ENCODE measurements around the gene PLCD1.
"Not testable (repeated sequence)": the region's sequence is repeated elsewhere in the genome, so short reads cannot be mapped to it uniquely, and the experiment has no call there.

Gene PLCD1

GRCh38 chr3:37992271-37993066, 37.0 kb downstream of the PLCD1 start:
- H3K27ac ChIP-seq, result no peak overlapping the region
- TF ChIP-seq ZFX (IDR thresholded peaks at IDR 0.05; ENCODE audit: borderline replicate concordance), result no peak
- TF ChIP-seq, protein P1, sequence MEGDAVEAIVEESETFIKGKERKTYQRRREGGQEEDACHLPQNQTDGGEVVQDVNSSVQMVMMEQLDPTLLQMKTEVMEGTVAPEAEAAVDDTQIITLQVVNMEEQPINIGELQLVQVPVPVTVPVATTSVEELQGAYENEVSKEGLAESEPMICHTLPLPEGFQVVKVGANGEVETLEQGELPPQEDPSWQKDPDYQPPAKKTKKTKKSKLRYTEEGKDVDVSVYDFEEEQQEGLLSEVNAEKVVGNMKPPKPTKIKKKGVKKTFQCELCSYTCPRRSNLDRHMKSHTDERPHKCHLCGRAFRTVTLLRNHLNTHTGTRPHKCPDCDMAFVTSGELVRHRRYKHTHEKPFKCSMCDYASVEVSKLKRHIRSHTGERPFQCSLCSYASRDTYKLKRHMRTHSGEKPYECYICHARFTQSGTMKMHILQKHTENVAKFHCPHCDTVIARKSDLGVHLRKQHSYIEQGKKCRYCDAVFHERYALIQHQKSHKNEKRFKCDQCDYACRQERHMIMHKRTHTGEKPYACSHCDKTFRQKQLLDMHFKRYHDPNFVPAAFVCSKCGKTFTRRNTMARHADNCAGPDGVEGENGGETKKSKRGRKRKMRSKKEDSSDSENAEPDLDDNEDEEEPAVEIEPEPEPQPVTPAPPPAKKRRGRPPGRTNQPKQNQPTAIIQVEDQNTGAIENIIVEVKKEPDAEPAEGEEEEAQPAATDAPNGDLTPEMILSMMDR (IDR thresholded peaks at IDR 0.05), result no peak

- no peak for TF ChIP-seq ZFX (IDR thresholded peaks at IDR 0.05; ENCODE audit: borderline replicate concordance)
- TF ChIP-seq, protein P1 (IDR thresholded peaks at IDR 0.05), result no peak
- no peak overlapping the region for H3K27ac ChIP-seq
Observed at GRCh38 chr3:37991823-37992222, 37.6 kb downstream of the PLCD1 start.

GRCh38 chr3:37991109-37991508, 38.3 kb downstream of the PLCD1 start:
- no peak overlapping the region for H3K27ac ChIP-seq
- TF ChIP-seq ZFX (IDR thresholded peaks at IDR 0.05; ENCODE audit: borderline replicate concordance), result no peak
- TF ChIP-seq, protein P1 (IDR thresholded peaks at IDR 0.05), result no peak

GRCh38 chr3:37990527-37990926, 38.9 kb downstream of the PLCD1 start, which contains the start of gene VILL:
TSS of gene VILL (plus strand) at chr3:37990786. CDS start at chr3:37993673, 2,887 bp downstream.
- no peak within 1 kb of the TSS for H3K27ac ChIP-seq
- no peak for TF ChIP-seq ZFX (IDR thresholded peaks at IDR 0.05; ENCODE audit: borderline replicate concordance)
- TF ChIP-seq, protein P1 (IDR thresholded peaks at IDR 0.05), result no peak

- no peak overlapping the region for H3K27ac ChIP-seq
Observed at GRCh38 chr3:37989821-37990480, 39.5 kb downstream of the PLCD1 start.

DNA sequence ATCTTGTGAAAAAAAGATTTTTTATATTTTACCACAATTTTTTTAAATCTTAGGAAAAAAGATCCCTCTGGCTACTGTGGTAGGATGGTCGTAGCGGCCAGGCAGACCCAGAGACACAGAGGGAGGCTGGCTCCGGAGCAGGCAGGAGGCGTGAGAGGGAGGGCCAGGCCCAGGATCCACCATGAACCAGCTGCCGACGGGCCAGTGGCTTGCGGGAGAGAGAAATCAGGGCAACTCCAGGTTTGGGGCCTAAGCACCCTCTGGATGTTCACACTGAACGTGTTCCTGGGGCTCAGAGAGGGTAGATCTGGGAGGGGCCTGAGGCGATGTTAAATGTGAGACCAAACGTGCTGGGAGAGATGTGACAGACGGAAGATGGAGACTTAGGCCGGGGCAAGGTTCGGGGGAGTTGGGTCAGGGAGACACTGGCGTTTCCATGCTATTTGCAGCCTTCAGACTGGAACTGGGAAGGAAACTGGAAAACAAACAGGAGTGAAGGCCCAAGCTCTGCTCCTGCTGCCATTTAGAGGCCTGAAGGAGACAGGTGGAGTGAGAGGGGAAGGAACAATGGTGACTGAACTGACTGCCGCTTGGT, 40.4 kb downstream of the PLCD1 start:
- TF ChIP-seq ZFX (IDR thresholded peaks at IDR 0.05; ENCODE audit: borderline replicate concordance), result no peak
- TF ChIP-seq, protein P1 (IDR thresholded peaks at IDR 0.05), result no peak
- H3K27ac ChIP-seq, result no peak overlapping the region

More at GRCh38 chr3:37989821-37990480, 39.5 kb downstream of the PLCD1 start:
- TF ChIP-seq ZFX (IDR thresholded peaks at IDR 0.05; ENCODE audit: borderline replicate concordance), result no peak
- TF ChIP-seq, protein P1 (IDR thresholded peaks at IDR 0.05), result no peak

DNA sequence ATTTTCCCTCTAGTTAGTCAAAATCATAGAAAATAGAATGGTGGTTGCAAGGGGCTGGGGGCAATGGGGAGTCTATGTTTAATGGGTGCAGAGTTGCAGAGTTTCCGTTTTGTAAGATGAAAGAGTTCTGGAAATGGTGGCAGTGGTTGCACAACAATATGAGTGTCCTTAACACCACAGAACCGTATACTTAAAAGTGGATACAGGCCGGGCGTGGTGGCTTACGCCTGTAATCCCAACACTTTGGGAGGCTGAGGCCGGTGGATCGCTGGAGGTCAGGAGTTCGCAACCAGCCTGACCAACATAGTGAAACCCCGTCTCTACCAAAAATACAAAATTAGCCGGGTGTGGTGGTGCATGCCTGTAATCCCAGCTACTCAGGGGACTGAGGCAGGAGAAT, 41.1 kb downstream of the PLCD1 start:
- H3K27ac ChIP-seq, result not testable (repeated sequence)
